GM18498 (cell line): ENCODE data around the gene SLC8A1.

Source experiments
- ATAC-seq: cut with Tn5 transposase; IDR thresholded peaks from one replicate; pipeline ENCODE4 v1.9.1; 2021; ENCODE audit warnings: mild to moderate bottlenecking, moderate library complexity; ENCODE audit not compliant: unreplicated experiment

SLC8A1 gene

DNA sequence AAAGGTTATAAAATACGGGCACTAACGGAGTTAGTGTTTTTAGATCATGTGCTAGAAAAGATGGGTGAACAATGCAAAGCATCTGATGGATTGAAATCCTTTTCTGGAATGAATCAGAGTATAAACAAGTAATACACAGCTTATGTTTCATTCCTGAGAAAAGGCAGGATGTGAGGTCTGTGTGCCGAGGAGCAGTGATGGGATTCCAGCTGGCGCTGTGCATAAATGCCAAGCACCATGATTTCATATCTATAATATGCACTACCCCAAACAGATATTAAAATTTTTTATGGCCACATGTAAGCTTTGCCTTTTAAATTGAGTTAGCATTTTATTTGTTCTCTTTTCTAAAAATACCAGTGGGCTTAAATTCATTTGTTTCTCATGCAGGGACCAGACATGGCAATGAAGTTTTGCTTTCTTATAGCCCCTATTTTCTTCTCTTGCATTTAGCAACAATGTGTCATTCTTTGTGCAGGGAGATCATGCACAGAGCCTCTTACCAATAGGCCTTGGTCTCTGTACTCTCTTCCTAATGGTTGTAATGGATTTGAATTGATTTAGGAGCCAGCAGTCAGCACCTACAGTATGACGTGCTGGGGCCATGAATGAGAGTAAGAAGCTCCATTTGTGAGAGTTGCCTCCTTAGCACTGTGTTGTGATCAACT lies 323.9 kb downstream of the SLC8A1 start:
- no peak for ATAC-seq

DNA sequence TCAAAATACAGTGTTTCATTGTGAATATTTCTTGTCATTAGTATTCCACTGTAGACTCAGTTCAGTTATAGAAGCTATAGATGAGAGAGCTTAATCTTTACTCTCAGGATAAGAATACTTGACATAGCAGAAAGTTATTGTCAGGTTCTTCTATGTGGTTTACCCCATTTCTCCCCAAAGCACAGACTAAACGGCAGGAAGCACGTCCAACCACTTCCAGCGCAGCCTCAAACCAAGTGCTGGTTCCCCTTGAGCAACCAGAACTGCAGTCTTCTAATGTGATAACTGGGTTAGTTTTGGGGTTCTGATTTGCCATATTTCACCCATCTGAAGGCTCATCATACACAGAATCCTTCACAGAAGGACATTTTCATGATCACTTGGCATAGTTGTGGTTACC lies 324.7 kb downstream of the SLC8A1 start:
- ATAC-seq, result no peak

GRCh38 chr2:40126006-40126405 lies 325.9 kb downstream of the SLC8A1 start:
- no peak for ATAC-seq

- no peak for ATAC-seq
Observed at GRCh38 chr2:40123746-40124145, 328.1 kb downstream of the SLC8A1 start.

GRCh38 chr2:40123326-40123725 lies 328.6 kb downstream of the SLC8A1 start:
- ATAC-seq, result no peak

DNA sequence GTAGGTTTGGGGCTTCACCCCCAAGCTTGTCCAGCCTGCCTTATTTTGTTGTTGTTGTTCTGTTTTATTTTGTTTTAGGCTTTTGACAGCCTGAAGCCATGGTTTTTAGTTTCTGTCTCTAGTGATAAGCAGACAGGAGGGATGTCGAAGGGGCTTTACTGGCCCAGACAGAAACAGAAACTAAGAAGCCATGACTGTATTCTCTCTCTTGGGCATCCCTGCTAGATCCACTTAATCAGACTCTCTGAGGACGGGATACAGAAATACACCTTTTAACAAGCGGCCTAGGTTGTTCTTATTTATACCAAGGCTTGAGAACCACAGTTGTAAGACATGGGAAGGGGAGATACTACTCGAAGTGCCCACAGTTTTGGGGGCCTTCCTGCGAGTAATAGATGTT lies 330.9 kb downstream of the SLC8A1 start:
- no peak for ATAC-seq

GRCh38 chr2:40120026-40120425 lies 331.9 kb downstream of the SLC8A1 start:
- no peak for ATAC-seq

GRCh38 chr2:40118622-40119021 lies 333.3 kb downstream of the SLC8A1 start:
- ATAC-seq, result no peak

DNA sequence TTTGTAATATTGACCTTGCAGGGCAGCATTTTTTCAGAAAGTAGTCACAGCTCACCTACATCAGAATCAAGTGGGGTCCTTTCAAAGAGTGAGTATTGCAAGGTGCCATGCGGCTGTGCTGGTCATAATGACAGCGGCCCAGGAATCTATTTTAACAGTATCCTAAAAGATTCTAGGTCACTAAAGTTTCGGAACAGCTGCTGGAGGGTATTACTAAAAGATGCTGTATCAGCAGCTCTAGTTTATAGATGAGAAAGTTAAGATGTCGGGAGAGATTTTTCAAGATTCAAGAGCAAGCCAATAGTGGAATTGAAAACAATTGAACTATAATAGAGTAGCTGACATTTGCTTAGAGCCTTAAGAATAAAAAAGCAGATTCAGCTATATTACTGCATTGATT lies 336.0 kb downstream of the SLC8A1 start:
- no peak for ATAC-seq

DNA sequence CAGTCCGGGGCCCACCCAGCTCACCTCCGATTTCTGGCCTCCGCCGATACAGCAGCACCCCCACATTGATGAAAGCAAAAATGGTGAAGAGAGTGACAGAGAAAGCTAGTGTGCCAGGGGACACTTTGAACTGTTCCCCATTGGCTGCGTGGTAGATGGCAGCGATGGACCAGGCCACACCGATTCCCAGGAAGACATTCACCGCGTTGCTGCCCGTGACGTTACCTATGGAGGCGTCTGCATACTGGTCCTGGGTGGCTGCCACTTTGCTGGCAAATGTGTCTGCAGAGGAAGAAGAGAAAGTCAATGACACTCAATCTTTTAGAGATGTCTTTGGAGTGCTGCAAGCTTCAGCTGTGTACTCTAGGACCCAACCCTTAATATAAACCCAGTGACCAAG lies 336.5 kb downstream of the SLC8A1 start:
- no peak for ATAC-seq

DNA sequence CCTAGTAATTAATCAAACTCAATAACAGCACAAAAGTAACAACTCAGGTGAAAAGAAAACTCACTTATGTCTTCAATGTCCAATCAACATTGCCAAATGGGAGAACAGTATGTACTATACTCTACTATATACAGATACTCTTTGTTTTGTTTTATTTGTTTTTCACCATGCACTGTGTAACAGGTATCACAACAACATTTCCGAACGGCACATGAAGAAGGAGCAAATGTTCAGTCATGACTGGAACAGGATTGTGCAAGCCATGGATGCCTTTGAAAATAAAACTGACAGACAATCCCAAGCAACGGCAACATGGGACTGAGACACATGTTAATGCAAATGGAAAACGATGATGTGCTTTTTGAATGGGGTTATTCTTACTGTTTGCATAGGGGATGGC lies 337.9 kb downstream of the SLC8A1 start:
- ATAC-seq, result no peak

- no peak for ATAC-seq
Observed at GRCh38 chr2:40113272-40113968, 338.5 kb downstream of the SLC8A1 start.

- no peak for ATAC-seq
Observed at GRCh38 chr2:40109381-40109780, 342.5 kb downstream of the SLC8A1 start.

- ATAC-seq, result no peak
Observed at GRCh38 chr2:40108851-40109250, 343.0 kb downstream of the SLC8A1 start.

- no peak for ATAC-seq
Observed at GRCh38 chr2:40106061-40106460, 345.8 kb downstream of the SLC8A1 start.

- ATAC-seq, result no peak
Observed at GRCh38 chr2:40105593-40105992, 346.3 kb downstream of the SLC8A1 start.

GRCh38 chr2:40103590-40103989 lies 348.3 kb downstream of the SLC8A1 start:
- no peak for ATAC-seq

DNA sequence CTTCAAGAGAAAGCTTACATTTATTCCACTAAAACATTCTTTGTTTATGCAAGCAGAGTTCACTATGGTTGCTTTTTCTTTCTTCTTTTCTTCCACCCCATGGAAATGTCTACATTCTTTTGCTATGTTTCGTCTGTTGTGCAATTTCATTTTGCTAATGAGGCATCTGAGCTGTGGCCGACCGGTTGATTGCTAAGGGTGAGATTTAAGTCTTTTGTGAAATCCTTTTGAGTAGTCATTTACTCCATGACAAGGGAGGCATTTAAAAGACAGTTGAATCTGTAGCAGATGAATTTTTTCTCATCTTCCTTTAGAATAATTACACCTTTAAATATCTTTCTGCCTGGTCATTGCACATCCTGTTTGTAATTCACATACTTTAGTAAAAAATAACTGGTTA lies 348.7 kb downstream of the SLC8A1 start:
- no peak for ATAC-seq

DNA sequence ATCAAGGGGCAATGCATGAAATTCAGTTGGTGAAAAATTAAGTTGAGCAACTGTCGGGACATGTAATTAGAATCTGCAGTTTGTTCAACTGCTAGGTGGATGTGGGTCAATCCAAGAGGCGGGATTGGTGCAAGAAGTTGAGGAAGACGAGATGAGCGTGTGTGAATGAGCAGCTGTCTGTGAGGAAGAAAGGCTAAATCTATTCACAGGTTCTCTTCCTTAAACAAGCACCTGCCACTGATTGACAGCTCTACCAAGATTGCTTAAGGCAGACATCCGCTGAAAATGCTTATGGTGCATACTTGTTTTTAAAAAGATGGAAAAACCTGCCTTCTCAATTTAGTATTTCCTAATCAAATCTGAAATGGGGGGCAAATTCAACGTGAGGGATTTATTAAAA lies 349.4 kb downstream of the SLC8A1 start:
- ATAC-seq, result no peak

DNA sequence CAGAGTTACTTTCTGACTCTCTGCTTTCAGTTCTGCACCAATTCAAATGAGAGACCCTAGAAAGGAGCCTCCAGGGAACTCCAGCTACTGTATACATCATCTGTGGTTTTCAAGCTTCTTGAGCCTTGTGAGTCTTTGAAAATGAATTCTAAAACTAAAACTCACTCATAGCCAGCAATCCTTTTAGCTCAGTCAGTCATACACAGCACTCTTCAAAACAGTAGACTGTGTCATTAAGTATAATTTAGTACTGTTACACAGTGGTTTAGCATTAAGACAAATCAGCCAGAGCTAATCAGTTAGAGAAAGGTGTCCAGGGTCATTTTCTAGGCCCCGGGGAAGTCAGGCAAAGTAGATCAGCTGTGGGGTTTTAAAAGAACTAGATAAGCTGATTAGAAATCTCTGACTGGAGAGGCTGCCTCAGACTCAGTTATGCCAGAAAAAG lies 350.7 kb downstream of the SLC8A1 start:
- peak; percentile 55 for ATAC-seq

DNA sequence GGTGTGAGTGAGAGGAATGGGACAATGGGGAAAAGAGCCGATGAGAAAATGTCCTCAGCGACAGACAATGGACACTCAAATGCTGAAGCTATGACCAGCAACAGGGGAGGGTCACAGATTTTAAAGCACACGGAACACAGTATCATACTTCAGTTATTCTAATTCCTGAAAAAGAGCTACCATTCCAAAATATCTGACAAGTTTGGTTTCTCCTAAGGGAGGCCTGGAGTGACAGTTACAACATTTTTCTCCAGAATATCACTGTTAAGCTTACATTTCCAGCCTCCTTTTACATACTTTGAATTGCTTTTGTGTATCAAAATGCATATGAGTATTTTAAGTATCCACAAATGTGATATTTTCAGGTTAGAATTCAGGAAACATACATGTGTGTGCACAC lies 351.2 kb downstream of the SLC8A1 start:
- no peak for ATAC-seq

DNA sequence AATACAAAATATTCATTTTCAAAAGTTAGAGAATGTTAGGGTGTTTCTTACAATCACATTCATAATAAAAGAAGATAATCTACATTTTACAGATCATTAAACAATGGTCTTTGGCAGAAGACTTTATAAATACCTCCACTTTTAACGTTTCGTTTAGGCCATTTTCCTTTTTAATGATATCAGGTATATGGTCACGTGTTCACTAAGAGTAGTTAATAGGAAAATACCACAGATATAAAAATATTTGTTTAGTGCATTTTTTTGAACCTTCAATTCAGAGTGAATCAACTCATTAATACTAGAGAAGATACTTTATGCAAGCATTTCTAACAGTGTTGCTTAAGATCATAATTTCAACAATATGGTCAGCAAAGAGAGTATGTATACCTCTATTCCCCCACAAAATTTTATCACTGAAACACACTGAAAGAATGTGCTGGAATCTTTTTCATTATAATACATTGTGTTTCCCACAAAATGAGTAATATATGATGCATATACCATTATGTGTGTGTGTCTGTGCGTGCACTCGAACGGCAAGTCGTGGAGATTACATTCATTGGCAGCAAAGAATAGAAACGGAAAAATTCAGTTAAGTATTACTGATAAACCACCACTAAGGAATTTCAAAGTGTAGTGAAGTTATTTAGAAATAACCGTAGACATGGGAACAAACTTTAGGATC lies 353.0 kb downstream of the SLC8A1 start:
- ATAC-seq, result no peak
